Neuronal stem cell (in vitro differentiated cells): ENCODE results near the gene RTP2.

Experiments used
- DNase-seq: peaks from one replicate; pipeline ENCODE4 v3.0.0-alpha.2; 2013; ENCODE audit warnings: low spot score
- H2AFZ ChIP-seq: one replicate; pipeline ENCODE4 v1.6.1; 2013; ENCODE audit warnings: mild to moderate bottlenecking, low read length, inconsistent platforms
- H2AK5ac ChIP-seq: 2 replicates; pipeline ENCODE4 v1.6.1; 2013; ENCODE audit warnings: low read depth, mild to moderate bottlenecking, inconsistent platforms, low read length, moderate library complexity, mixed read lengths
- H2BK120ac ChIP-seq: 2 replicates; pipeline ENCODE4 v1.6.1; 2013; ENCODE audit warnings: low read depth, mild to moderate bottlenecking, inconsistent platforms, low read length, moderate library complexity, mixed read lengths
- H2BK12ac ChIP-seq: one replicate; pipeline ENCODE4 v1.6.1; 2013; ENCODE audit warnings: low read length, inconsistent platforms
- H2BK15ac ChIP-seq: 2 replicates; pipeline ENCODE4 v1.6.1; 2013; ENCODE audit warnings: mild to moderate bottlenecking, low read length, inconsistent platforms, mixed read lengths
- H2BK5ac ChIP-seq: one replicate; pipeline ENCODE4 v1.6.1; 2013; ENCODE audit warnings: inconsistent platforms, mild to moderate bottlenecking, low read length, moderate library complexity
- H3K14ac ChIP-seq: one replicate; pipeline ENCODE4 v1.6.1; 2013; ENCODE audit warnings: low read length, inconsistent platforms
- H3K18ac ChIP-seq: 2 replicates; pipeline ENCODE4 v1.6.1; 2013; ENCODE audit warnings: low read length, inconsistent platforms
- H3K23ac ChIP-seq: 2 replicates; pipeline ENCODE4 v1.6.1; 2013; ENCODE audit warnings: low read depth, mild to moderate bottlenecking, mixed read lengths, low read length, inconsistent platforms; ENCODE audit not compliant: poor library complexity
- H3K27ac ChIP-seq: replicated peaks from 3 replicates; pipeline ENCODE4 v1.5.1; 2013; ENCODE audit warnings: low read length, inconsistent platforms
- H3K27me3 ChIP-seq, 3 experiments: 2 replicates each; pipeline ENCODE4 v1.6.1; 2013; ENCODE audit warnings: low read length in 3 of 3, mild to moderate bottlenecking in 2 of 3, inconsistent platforms in 1 of 3, low read depth in 1 of 3, mixed read lengths in 1 of 3, moderate library complexity in 1 of 3; ENCODE audit not compliant: control insufficient read depth in 3 of 3, insufficient read depth in 3 of 3
- H3K36me3 ChIP-seq, 2 donors: replicated peaks in 1 of 2; 2 replicates each; pipeline ENCODE4 v1.6.1; 2013; ENCODE audit warnings: low read length in 2 of 2; ENCODE audit not compliant: control insufficient read depth in 2 of 2, insufficient read depth in 2 of 2
- H3K4ac ChIP-seq: 2 replicates; pipeline ENCODE4 v1.6.1; 2013; ENCODE audit warnings: inconsistent platforms, mild to moderate bottlenecking, low read length, moderate library complexity
- H3K4me1 ChIP-seq, 2 donors: 1 replicate in 1 of 2; 2 replicates in 1 of 2; pipeline ENCODE4 v1.6.1; 2013; ENCODE audit warnings: low read length in 2 of 2, low read depth in 1 of 2; ENCODE audit not compliant: control insufficient read depth in 2 of 2, insufficient read depth in 1 of 2
- H3K4me2 ChIP-seq: one replicate; pipeline ENCODE4 v1.6.1; 2013; ENCODE audit warnings: mild to moderate bottlenecking, low read length, inconsistent platforms; ENCODE audit not compliant: insufficient read depth, poor library complexity, severe bottlenecking
- H3K4me3 ChIP-seq, 2 donors: 2 replicates each; pipeline ENCODE4 v1.5.1; 2013; ENCODE audit warnings: low read length in 2 of 2, mild to moderate bottlenecking in 2 of 2, inconsistent platforms in 1 of 2, moderate library complexity in 1 of 2
- H3K79me1 ChIP-seq: one replicate; pipeline ENCODE4 v1.6.1; 2013; ENCODE audit warnings: low read depth, mild to moderate bottlenecking, inconsistent platforms, low read length, moderate library complexity
- H3K9ac ChIP-seq: one replicate; pipeline ENCODE4 v1.6.1; 2013; ENCODE audit warnings: mild to moderate bottlenecking, low read depth, low read length, inconsistent platforms; ENCODE audit not compliant: poor library complexity
- H3K9me3 ChIP-seq, 2 donors: replicated peaks in 1 of 2; 2 replicates each; pipeline versions ENCODE3 to v1.6.1; 2013; ENCODE audit warnings: low read length in 2 of 2, mild to moderate bottlenecking in 2 of 2, inconsistent platforms in 1 of 2, low read depth in 1 of 2, mixed read lengths in 1 of 2, moderate library complexity in 1 of 2; ENCODE audit not compliant: control insufficient read depth in 2 of 2, insufficient read depth in 1 of 2
- H4K8ac ChIP-seq: one replicate; pipeline ENCODE4 v1.6.1; 2013; ENCODE audit warnings: low read depth, mild to moderate bottlenecking, inconsistent platforms, low read length, moderate library complexity
- H4K91ac ChIP-seq: one replicate; pipeline ENCODE4 v1.6.1; 2013; ENCODE audit warnings: low read length, low read depth, mild to moderate bottlenecking, inconsistent platforms; ENCODE audit not compliant: poor library complexity
- WGBS, 2 donors: extraction: QIAGEN DNeasy Blood & Tissue Kit; methylation state at CpG; one replicate each; pipeline ENCODE4 v1.1.7; 2013; ENCODE audit warnings: missing lambda C conversion rate in 2 of 2, mixed read lengths in 1 of 2; ENCODE audit not compliant: insufficient read length in 2 of 2, insufficient replicate concordance in 1 of 2; ENCODE audit errors: extremely low coverage in 2 of 2; 5-methylcytosine and 5-hydroxymethylcytosine counted together

The RTP2 gene

GRCh38 chr3:187734841-187735240, 32.5 kb upstream of the RTP2 start:
- no peak overlapping the region for H2BK12ac ChIP-seq
- DNase-seq: no peak
- H2BK15ac ChIP-seq: no peak overlapping the region
- H3K79me1 ChIP-seq: no peaks in the 10 kb centered on the region
- no peak overlapping the region for H3K14ac ChIP-seq
- no peak overlapping the region for H3K4me2 ChIP-seq
- H2BK5ac ChIP-seq: no peak overlapping the region
- H3K9me3 ChIP-seq: no peaks in the 10 kb centered on the region
- H3K23ac ChIP-seq: no peak overlapping the region
- H3K9ac ChIP-seq: no peak overlapping the region
- peaks cover 18 to 28% of the 10 kb centered on the region in 2 donors for H3K36me3 ChIP-seq
- H3K4me3 ChIP-seq: no peak overlapping the region
- no peak overlapping the region for H3K27ac ChIP-seq
- H3K18ac ChIP-seq: no peak overlapping the region
- H4K8ac ChIP-seq: no peak overlapping the region
- H2BK120ac ChIP-seq: no peak overlapping the region
- no peak overlapping the region for H4K91ac ChIP-seq
- H3K4ac ChIP-seq: no peak overlapping the region
- no peak overlapping the region for H2AK5ac ChIP-seq
- peaks cover 0 to 5% (median 0%) of the 10 kb centered on the region in 3 experiments for H3K27me3 ChIP-seq
- WGBS, 2 donors: no CpG with 5 or more reads among the region's 3 CpGs
- peaks cover 5 to 6% of the 10 kb centered on the region in 2 donors for H3K4me1 ChIP-seq
- H2AFZ ChIP-seq: no peak overlapping the region

GRCh38 chr3:187733371-187733770, 31.0 kb upstream of the RTP2 start:
- Histone ChIP-seq H2BK12ac (no peak overlapping the region), H3K18ac (no peak overlapping the region), H4K8ac (no peak overlapping the region), H3K23ac (no peak overlapping the region), H3K36me3 (peaks cover 30 to 43% of the 10 kb centered on the region in 2 donors), H2BK5ac (no peak overlapping the region), H2AK5ac (no peak overlapping the region), H3K4me2 (no peak overlapping the region), H2BK120ac (no peak overlapping the region), H3K4me3 (no peak overlapping the region), H3K9ac (no peak overlapping the region), H4K91ac (no peak overlapping the region), H3K4me1 (peaks cover 0 to 6% of the 10 kb centered on the region in 2 donors), H3K79me1 (no peaks in the 10 kb centered on the region), H3K27ac (no peak overlapping the region), H3K9me3 (no peaks in the 10 kb centered on the region), H3K4ac (no peak overlapping the region), H3K14ac (no peak overlapping the region), H2BK15ac (no peak overlapping the region), H3K27me3 (peaks cover 0 to 5% (median 0%) of the 10 kb centered on the region in 3 experiments), H2AFZ (no peak overlapping the region)
- no CpG with 5 or more reads among the region's 11 CpGs for WGBS, 2 donors
- no peak for DNase-seq

- no peaks in the 10 kb centered on the region for H3K79me1 ChIP-seq
- no peak overlapping the region for H2AK5ac ChIP-seq
- H3K4me1 ChIP-seq: no peaks in the 10 kb centered on the region
- H3K36me3 ChIP-seq: peaks cover 51 to 76% of the 10 kb centered on the region in 2 donors
- no peak overlapping the region for H2BK15ac ChIP-seq
- no CpG with 5 or more reads among the region's 12 CpGs for WGBS, 2 donors
- no peak overlapping the region for H4K91ac ChIP-seq
- H2BK12ac ChIP-seq: no peak overlapping the region
- H3K4me2 ChIP-seq: no peak overlapping the region
- no peak overlapping the region for H3K4ac ChIP-seq
- no peak overlapping the region for H3K23ac ChIP-seq
- no peak overlapping the region for H2BK5ac ChIP-seq
- H3K9ac ChIP-seq: no peak overlapping the region
- H3K27me3 ChIP-seq: no peaks in the 10 kb centered on the region
- no peak overlapping the region for H3K4me3 ChIP-seq
- no peaks in the 10 kb centered on the region for H3K9me3 ChIP-seq
- H3K14ac ChIP-seq: no peak overlapping the region
- no peak overlapping the region for H3K18ac ChIP-seq
- DNase-seq: no peak
- no peak overlapping the region for H2BK120ac ChIP-seq
- H4K8ac ChIP-seq: no peak overlapping the region
- no peak overlapping the region for H3K27ac ChIP-seq
- no peak overlapping the region for H2AFZ ChIP-seq
Measured at GRCh38 chr3:187729598-187729997, 27.2 kb upstream of the RTP2 start.

GRCh38 chr3:187728940-187729583, 26.7 kb upstream of the RTP2 start:
- WGBS, 2 donors: no CpG with 5 or more reads among the region's 13 CpGs
- Histone ChIP-seq H4K8ac (no peak overlapping the region), H2AK5ac (no peak overlapping the region), H3K9ac (no peak overlapping the region), H3K36me3 (peaks cover 51 to 81% of the 10 kb centered on the region in 2 donors), H2BK5ac (no peak overlapping the region), H3K4me2 (no peak overlapping the region), H3K18ac (no peak overlapping the region), H2BK120ac (no peak overlapping the region), H2BK15ac (no peak overlapping the region), H3K27ac (no peak overlapping the region), H3K4ac (no peak overlapping the region), H3K79me1 (no peaks in the 10 kb centered on the region), H3K23ac (no peak overlapping the region), H3K14ac (no peak overlapping the region), H3K4me3 (no peak overlapping the region), H3K4me1 (no peaks in the 10 kb centered on the region), H2BK12ac (no peak overlapping the region), H3K9me3 (no peaks in the 10 kb centered on the region), H4K91ac (no peak overlapping the region), H2AFZ (no peak overlapping the region), H3K27me3 (no peaks in the 10 kb centered on the region)
- no peak for DNase-seq
